NK-92 (cell line): ENCODE measurements around the gene CNNM2.
"Not testable (repeated sequence)": the region's sequence is repeated elsewhere in the genome, so short reads cannot be mapped to it uniquely, and the experiment has no call there.

Experiments used
- DNase-seq: peaks from one replicate; lab custom pipeline; 2025; ENCODE audit not compliant: unreplicated experiment; lab: John Stamatoyannopoulos, UW

The CNNM2 gene

GRCh38 chr10:102923601-102924000 lies 5.5 kb downstream of the CNNM2 start:
- no peak for DNase-seq

- no peak for DNase-seq
Observed at GRCh38 chr10:102926842-102927241, 8.7 kb downstream of the CNNM2 start.

- no peak for DNase-seq
Observed at GRCh38 chr10:102927311-102928010, 9.4 kb downstream of the CNNM2 start.

- DNase-seq: not testable (repeated sequence)
Observed at GRCh38 chr10:102928442-102928841, 10.3 kb downstream of the CNNM2 start.

- no peak for DNase-seq
Observed at GRCh38 chr10:102930720-102931119, 12.6 kb downstream of the CNNM2 start.

- no peak for DNase-seq
Observed at GRCh38 chr10:102931643-102932042, 13.5 kb downstream of the CNNM2 start.

GRCh38 chr10:102935505-102935904 lies 17.4 kb downstream of the CNNM2 start:
- DNase-seq: no peak

- DNase-seq: no peak
Observed at GRCh38 chr10:102935939-102936605, 18.0 kb downstream of the CNNM2 start.

GRCh38 chr10:102941401-102941800 lies 23.3 kb downstream of the CNNM2 start:
- no peak for DNase-seq

- no peak for DNase-seq
Observed at GRCh38 chr10:102945449-102945848, 27.4 kb downstream of the CNNM2 start.

- DNase-seq: no peak
Observed at GRCh38 chr10:102945962-102946361, 27.9 kb downstream of the CNNM2 start.

GRCh38 chr10:102946992-102947391 lies 28.9 kb downstream of the CNNM2 start:
- DNase-seq: no peak

GRCh38 chr10:102948176-102948575 lies 30.1 kb downstream of the CNNM2 start:
- no peak for DNase-seq

GRCh38 chr10:102948786-102949185 lies 30.7 kb downstream of the CNNM2 start:
- no peak for DNase-seq

- no peak for DNase-seq
Observed at GRCh38 chr10:102949916-102950315, 31.8 kb downstream of the CNNM2 start.

- DNase-seq: no peak
Observed at GRCh38 chr10:102951316-102951715, 33.2 kb downstream of the CNNM2 start.

- no peak for DNase-seq
Observed at GRCh38 chr10:102959360-102959759, 41.3 kb downstream of the CNNM2 start.

GRCh38 chr10:102960157-102960556 lies 42.1 kb downstream of the CNNM2 start:
- no peak for DNase-seq

GRCh38 chr10:102962267-102962666 lies 44.2 kb downstream of the CNNM2 start:
- DNase-seq: no peak

GRCh38 chr10:102962951-102963755 lies 45.1 kb downstream of the CNNM2 start:
- no peak for DNase-seq

GRCh38 chr10:102963756-102964025 lies 45.6 kb downstream of the CNNM2 start:
- DNase-seq: no peak

GRCh38 chr10:102964064-102964463 lies 46.0 kb downstream of the CNNM2 start:
- DNase-seq: not testable (repeated sequence)
